Panc1 (cell line): ENCODE results near the gene LAP3. TPM values are rescaled to one million over a fixed set of nuclear protein-coding genes. Genes with fewer than 3 reads are reported as not detected.

Source experiments
- ATAC-seq: fragments of 200-7000 bp; cut with Tn5 transposase; 2 replicates; pipeline ENCODE4 v1.9.1; 2020; ENCODE audit warnings: mild to moderate bottlenecking, moderate library complexity
- BruUV-seq: library from RNA; stranded (reverse); fragments of 400-500 nt; replicated peaks from 2 replicates; lab custom pipeline; 2021; lab: Mats Ljungman, UMichigan
- CTCF ChIA-PET: fragments of 300-600 bp; sonication (Branson Sonifier 250); formaldehyde crosslinking; loops from one replicate; lab custom pipeline; 2022; ENCODE audit warnings: antibody characterized with exemption; lab: Charles Lee
- POLR2A ChIA-PET: fragments of 300-600 bp; sonication (Branson Sonifier 250); formaldehyde crosslinking; loops from one replicate; lab custom pipeline; 2022; ENCODE audit warnings: antibody characterized with exemption; lab: Charles Lee
- DNase-seq: peaks from one replicate; pipeline ENCODE4 v3.0.0-alpha.2; 2010; ENCODE audit warnings: low read depth, low spot score
- H3K27ac ChIP-seq: 2 replicates; pipeline ENCODE4 v1.5.1; 2011; ENCODE audit warnings: mild to moderate bottlenecking, low read length, inconsistent platforms
- H3K27me3 ChIP-seq: fragments of 200-500 bp; sonication (Bioruptor generic); 2 replicates; pipeline ENCODE4 v1.6.0; 2014; ENCODE audit warnings: low read length, inconsistent platforms; ENCODE audit not compliant: control insufficient read depth, insufficient read depth
- H3K36me3 ChIP-seq: fragments of 200-500 bp; sonication (Bioruptor generic); 2 replicates; pipeline ENCODE4 v1.5.1; 2014; ENCODE audit warnings: inconsistent platforms, mild to moderate bottlenecking, low read length, moderate library complexity; ENCODE audit not compliant: control insufficient read depth, insufficient read depth
- H3K4me1 ChIP-seq: 2 replicates; pipeline ENCODE4 v1.5.1; 2011; ENCODE audit warnings: inconsistent platforms, mild to moderate bottlenecking, low read length, moderate library complexity; ENCODE audit not compliant: control insufficient read depth, insufficient read depth
- H3K4me3 ChIP-seq, 2 experiments: 2 replicates each; pipeline ENCODE4 v1.5.1; 2011 to 2012; ENCODE audit warnings: low read depth in 2 of 2, low read length in 2 of 2, mild to moderate bottlenecking in 2 of 2, inconsistent platforms in 1 of 2, moderate library complexity in 1 of 2
- H3K9me3 ChIP-seq: fragments of 200-500 bp; sonication (Bioruptor generic); 2 replicates; pipeline ENCODE4 v1.5.1; 2014; ENCODE audit warnings: low read depth, mild to moderate bottlenecking, inconsistent platforms, low read length, moderate library complexity; ENCODE audit not compliant: control insufficient read depth, insufficient read depth
- POLR2AphosphoS5 ChIP-seq: IDR thresholded peaks from 2 replicates; pipeline ENCODE4 v1.6.1; 2012; ENCODE audit warnings: mild to moderate bottlenecking, low read depth, low read length, moderate library complexity
- SIN3A ChIP-seq: IDR thresholded peaks from 2 replicates; pipeline ENCODE4 v1.6.1; 2012; ENCODE audit warnings: low read depth, mild to moderate bottlenecking, low read length, moderate library complexity, borderline replicate concordance; ENCODE audit not compliant: insufficient read depth
- TCF7L2 ChIP-seq: IDR thresholded peaks from 2 replicates; pipeline ENCODE4 v1.6.1; 2011; ENCODE audit warnings: mild to moderate bottlenecking, low read depth, low read length, inconsistent platforms
- in situ Hi-C: cut with HindIII; loops from 2 replicates; pipeline ENCODE4 v1.10.0; 2016; ENCODE audit warnings: low sequenced_read_pairs, low pct_unique_long_range_greater_than_20kb
- intact Hi-C: fragments of 100-400 bp; cut with micrococcal nuclease; formaldehyde crosslinking; loops from one replicate; pipeline ENCODE4 v1.10.0; 2022; ENCODE audit not compliant: unreplicated experiment
- total RNA-seq: library from RNA; stranded (reverse); gene quantifications from one replicate; pipeline ENCODE4 v1.2.1, GENCODE V29; 2021; ENCODE audit not compliant: unreplicated experiment
- TF ChIP-seq, protein P1 (sequence below), 2 experiments: IDR thresholded peaks; 2 replicates each; pipeline ENCODE4 v1.6.1; 2011 to 2012; ENCODE audit warnings: low read depth in 2 of 2, control low read depth in 1 of 2, low read length in 1 of 2, mild to moderate bottlenecking in 1 of 2, moderate library complexity in 1 of 2; ENCODE audit not compliant: insufficient read depth in 1 of 2
- TF ChIP-seq, protein P2 (sequence below): fragments of 450-650 bp; IDR thresholded peaks from 2 replicates; pipeline ENCODE4 v1.5.1; 2017; ENCODE audit warnings: mild to moderate bottlenecking

The LAP3 gene
- total RNA-seq, 1 experiment from 2014 or later: 51.4 TPM

DNA sequence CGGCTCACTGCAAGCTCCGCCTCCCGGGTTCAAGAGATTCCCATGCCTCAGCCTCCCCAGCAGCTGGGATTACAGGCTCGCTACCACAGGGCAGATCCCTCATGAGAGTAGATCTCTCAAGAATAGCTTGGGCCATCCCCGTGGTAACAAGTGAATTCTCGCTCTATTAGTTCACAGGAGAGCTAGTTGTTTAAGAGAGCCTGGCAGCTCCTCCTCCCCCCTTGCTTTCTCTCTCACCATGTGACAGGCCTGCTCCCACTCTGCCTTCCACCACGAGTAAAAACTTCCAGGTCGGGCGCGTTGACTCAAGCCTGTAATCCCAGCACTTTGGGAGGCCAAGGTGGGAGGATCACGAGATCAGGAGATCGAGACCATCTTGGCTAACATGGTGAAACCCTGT, 30.3 kb upstream of the LAP3 start:
- DNase-seq (no peak), ATAC-seq (no peak)
- H3K9me3 ChIP-seq: no peaks in the 10 kb centered on the region
- no peaks in the 10 kb centered on the region for H3K27me3 ChIP-seq
- ChIA-PET POLR2A (no interaction called here), CTCF (interaction anchor here (0.6 to 0.7 kb wide), 2 partner anchors 12 to 13 kb away, joined by 3 to 12 read pairs; no protein-coding TSS in a partner anchor)
- BruUV-seq: no TSS peak
- TF ChIP-seq POLR2AphosphoS5: no peak
- TF ChIP-seq, protein P1, sequence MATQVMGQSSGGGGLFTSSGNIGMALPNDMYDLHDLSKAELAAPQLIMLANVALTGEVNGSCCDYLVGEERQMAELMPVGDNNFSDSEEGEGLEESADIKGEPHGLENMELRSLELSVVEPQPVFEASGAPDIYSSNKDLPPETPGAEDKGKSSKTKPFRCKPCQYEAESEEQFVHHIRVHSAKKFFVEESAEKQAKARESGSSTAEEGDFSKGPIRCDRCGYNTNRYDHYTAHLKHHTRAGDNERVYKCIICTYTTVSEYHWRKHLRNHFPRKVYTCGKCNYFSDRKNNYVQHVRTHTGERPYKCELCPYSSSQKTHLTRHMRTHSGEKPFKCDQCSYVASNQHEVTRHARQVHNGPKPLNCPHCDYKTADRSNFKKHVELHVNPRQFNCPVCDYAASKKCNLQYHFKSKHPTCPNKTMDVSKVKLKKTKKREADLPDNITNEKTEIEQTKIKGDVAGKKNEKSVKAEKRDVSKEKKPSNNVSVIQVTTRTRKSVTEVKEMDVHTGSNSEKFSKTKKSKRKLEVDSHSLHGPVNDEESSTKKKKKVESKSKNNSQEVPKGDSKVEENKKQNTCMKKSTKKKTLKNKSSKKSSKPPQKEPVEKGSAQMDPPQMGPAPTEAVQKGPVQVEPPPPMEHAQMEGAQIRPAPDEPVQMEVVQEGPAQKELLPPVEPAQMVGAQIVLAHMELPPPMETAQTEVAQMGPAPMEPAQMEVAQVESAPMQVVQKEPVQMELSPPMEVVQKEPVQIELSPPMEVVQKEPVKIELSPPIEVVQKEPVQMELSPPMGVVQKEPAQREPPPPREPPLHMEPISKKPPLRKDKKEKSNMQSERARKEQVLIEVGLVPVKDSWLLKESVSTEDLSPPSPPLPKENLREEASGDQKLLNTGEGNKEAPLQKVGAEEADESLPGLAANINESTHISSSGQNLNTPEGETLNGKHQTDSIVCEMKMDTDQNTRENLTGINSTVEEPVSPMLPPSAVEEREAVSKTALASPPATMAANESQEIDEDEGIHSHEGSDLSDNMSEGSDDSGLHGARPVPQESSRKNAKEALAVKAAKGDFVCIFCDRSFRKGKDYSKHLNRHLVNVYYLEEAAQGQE (IDR thresholded peaks at IDR 0.05; ENCODE audit: insufficient read depth in 1 of 2, low read depth in 2 of 2, low read length in 1 of 2): no peak
- TF ChIP-seq, protein P2, sequence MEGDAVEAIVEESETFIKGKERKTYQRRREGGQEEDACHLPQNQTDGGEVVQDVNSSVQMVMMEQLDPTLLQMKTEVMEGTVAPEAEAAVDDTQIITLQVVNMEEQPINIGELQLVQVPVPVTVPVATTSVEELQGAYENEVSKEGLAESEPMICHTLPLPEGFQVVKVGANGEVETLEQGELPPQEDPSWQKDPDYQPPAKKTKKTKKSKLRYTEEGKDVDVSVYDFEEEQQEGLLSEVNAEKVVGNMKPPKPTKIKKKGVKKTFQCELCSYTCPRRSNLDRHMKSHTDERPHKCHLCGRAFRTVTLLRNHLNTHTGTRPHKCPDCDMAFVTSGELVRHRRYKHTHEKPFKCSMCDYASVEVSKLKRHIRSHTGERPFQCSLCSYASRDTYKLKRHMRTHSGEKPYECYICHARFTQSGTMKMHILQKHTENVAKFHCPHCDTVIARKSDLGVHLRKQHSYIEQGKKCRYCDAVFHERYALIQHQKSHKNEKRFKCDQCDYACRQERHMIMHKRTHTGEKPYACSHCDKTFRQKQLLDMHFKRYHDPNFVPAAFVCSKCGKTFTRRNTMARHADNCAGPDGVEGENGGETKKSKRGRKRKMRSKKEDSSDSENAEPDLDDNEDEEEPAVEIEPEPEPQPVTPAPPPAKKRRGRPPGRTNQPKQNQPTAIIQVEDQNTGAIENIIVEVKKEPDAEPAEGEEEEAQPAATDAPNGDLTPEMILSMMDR: no peak
- TF ChIP-seq SIN3A: no peak
- TF ChIP-seq TCF7L2: no peak
- H3K4me1 ChIP-seq: no peaks in the 10 kb centered on the region
- no peak overlapping the region for H3K4me3 ChIP-seq
- intact Hi-C loops (loop anchor here (5.0 to 10.0 kb wide), 3 partner anchors 86 to 1048 kb away; no protein-coding TSS in a partner anchor), in situ Hi-C loops (no loop called here)
- no peaks in the 10 kb centered on the region for H3K36me3 ChIP-seq
- no peak overlapping the region for H3K27ac ChIP-seq

DNA sequence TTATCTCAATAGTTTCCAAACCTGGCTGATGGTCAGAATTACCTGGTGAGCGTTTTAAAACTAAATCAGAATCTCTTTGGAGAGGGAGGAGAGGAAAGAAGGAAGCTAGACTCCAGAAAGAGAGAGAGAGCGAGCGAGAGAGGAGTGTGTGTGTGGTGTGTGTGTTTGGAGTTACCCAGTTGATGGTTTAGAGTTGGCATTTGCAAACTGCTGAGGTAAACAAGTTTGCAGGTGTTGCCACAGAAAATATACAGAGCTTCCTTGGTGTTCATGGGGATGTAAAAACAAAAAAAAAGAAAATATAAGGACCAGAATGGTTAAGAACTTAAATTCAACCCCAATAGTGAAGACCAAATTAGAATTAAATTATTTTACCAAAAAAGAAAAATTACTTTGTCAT, 26.4 kb upstream of the LAP3 start:
- CTCF ChIA-PET: no interaction called here
- H3K27me3 ChIP-seq: no peaks in the 10 kb centered on the region
- H3K27ac ChIP-seq: no peak overlapping the region
- POLR2A ChIA-PET: no interaction called here
- H3K36me3 ChIP-seq: no peaks in the 10 kb centered on the region
- ATAC-seq (no peak), DNase-seq (no peak)
- H3K9me3 ChIP-seq: no peaks in the 10 kb centered on the region
- H3K4me3 ChIP-seq: no peak overlapping the region
- TF ChIP-seq POLR2AphosphoS5 (no peak), SIN3A (no peak), TCF7L2 (no peak)
- TF ChIP-seq, protein P2: no peak
- TF ChIP-seq, protein P1 (IDR thresholded peaks at IDR 0.05; ENCODE audit: insufficient read depth in 1 of 2, low read depth in 2 of 2, low read length in 1 of 2): no peak
- intact Hi-C loops (no loop called here), in situ Hi-C loops (no loop called here)
- no TSS peak for BruUV-seq
- H3K4me1 ChIP-seq: no peaks in the 10 kb centered on the region
